Kidney (tissue), 14 donors: ENCODE results near the gene ACKR3. TPM values are rescaled to one million over a fixed set of nuclear protein-coding genes. Genes with fewer than 3 reads are reported as not detected.

ENCODE experiments used
- DNase-seq, 5 donors: peaks; one replicate each; pipeline ENCODE4 v3.0.0-alpha.2; 2013 to 2020
- FAIRE-seq: peaks from 2 replicates; lab custom pipeline; 2012; peaks lifted over from hg19 to GRCh38; lab: Jason Lieb, UNC
- H3K27ac ChIP-seq, 2 donors: one replicate each; pipeline ENCODE4 v1.7.0; 2013; ENCODE audit warnings: low read depth in 2 of 2, low read length in 2 of 2, inconsistent platforms in 1 of 2
- H3K27me3 ChIP-seq: one replicate; pipeline ENCODE4 v1.7.1; 2013; ENCODE audit warnings: low read length, inconsistent platforms; ENCODE audit not compliant: control insufficient read depth, insufficient read depth
- H3K36me3 ChIP-seq, 3 donors: one replicate each; pipeline versions ENCODE4 v1.7.0 to v1.7.1; 2013; ENCODE audit warnings: low read length in 3 of 3, control low read depth in 1 of 3, inconsistent platforms in 1 of 3; ENCODE audit not compliant: insufficient read depth in 3 of 3, control insufficient read depth in 2 of 3
- H3K4me1 ChIP-seq, 3 donors: one replicate each; pipeline versions ENCODE4 v1.7.0 to v1.7.1; 2013; ENCODE audit warnings: low read length in 3 of 3, inconsistent platforms in 1 of 3, low read depth in 1 of 3; ENCODE audit not compliant: control insufficient read depth in 2 of 3, insufficient read depth in 2 of 3
- H3K4me3 ChIP-seq, 3 donors: one replicate each; pipeline versions ENCODE4 v1.7.0 to v1.8.1; 2013; ENCODE audit warnings: low read length in 3 of 3, control low read depth in 1 of 3, inconsistent platforms in 1 of 3
- H3K9ac ChIP-seq, 3 donors: one replicate each; pipeline versions ENCODE4 v1.7.0 to v1.7.1; 2013; ENCODE audit warnings: low read length in 3 of 3, control low read depth in 1 of 3, inconsistent platforms in 1 of 3
- H3K9me3 ChIP-seq, 3 donors: one replicate each; pipeline versions ENCODE4 v1.7.0 to v1.7.1; 2013; ENCODE audit warnings: low read length in 3 of 3, control low read depth in 1 of 3, inconsistent platforms in 1 of 3; ENCODE audit not compliant: control insufficient read depth in 2 of 3, insufficient read depth in 1 of 3
- CTCF ChIP-seq: IDR thresholded peaks from 3 replicates; pipeline ENCODE4 v1.5.1; 2012; ENCODE audit warnings: mild to moderate bottlenecking, moderate library complexity, borderline replicate concordance; ENCODE audit not compliant: insufficient read depth; ENCODE audit errors: extremely low read depth
- intact Hi-C: fragments of 100-400 bp; cut with DNase I; formaldehyde crosslinking; loops from one replicate; pipeline ENCODE4 v1.11.1; 2022
- polyA plus RNA-seq: library from polyadenylated mRNA; stranded (reverse); fragments of 350-450 nt; fragmentation: Illumina TruSeq; extraction: RNeasy Lipid Tissue Mini Kit (QIAGEN cat#74804); gene quantifications from one replicate; pipeline ENCODE4 v1.2.3, GENCODE V29; 2014; ENCODE audit warnings: low read depth, low replicate concordance; ENCODE audit not compliant: insufficient read depth
- total RNA-seq: library from RNA; stranded (reverse); fragmentation: NEBNext Ultra II Directional; extraction: Animal tissue kit (Norgen Biotek cat#: 25700); gene quantifications from one replicate; pipeline ENCODE4 v1.2.1, GENCODE V29; 2021
- donor health status: control.
- donor health status: control.
- donor health status: control.
- donor health status: control.
- donor health status: control.
- donor health status: DM: yes; HTN: yes; CAD: no.
- donor health status: Normal renal cell carcinoma (clear cell type).

Gene ACKR3
- total and polyA plus RNA-seq, 2 donors from 2014 or later = 6.9 to 8.7 TPM

- DNase-seq = no peak
- Histone ChIP-seq H3K4me1 (no peaks in the 10 kb centered on the region), H3K36me3 (no peaks in the 10 kb centered on the region), H3K27ac (no peak overlapping the region), H3K9me3 (no peaks in the 10 kb centered on the region), H3K4me3 (no peak overlapping the region), H3K27me3 (no peaks in the 10 kb centered on the region), H3K9ac (no peak overlapping the region)
- intact Hi-C loops = no loop called here
- no peak for FAIRE-seq
- no peak for TF ChIP-seq CTCF
Measured at GRCh38 chr2:236614551-236614950, 44.9 kb downstream of the ACKR3 start.

- FAIRE-seq (no peak), DNase-seq (no peak)
- H3K9me3 ChIP-seq = no peaks in the 10 kb centered on the region
- H3K27me3 ChIP-seq = no peaks in the 10 kb centered on the region
- H3K9ac ChIP-seq = no peak overlapping the region
- intact Hi-C loops = no loop called here
- H3K36me3 ChIP-seq = no peaks in the 10 kb centered on the region
- no peaks in the 10 kb centered on the region for H3K4me1 ChIP-seq
- H3K27ac ChIP-seq = no peak overlapping the region
- TF ChIP-seq CTCF = no peak
- H3K4me3 ChIP-seq = no peak overlapping the region
Measured at GRCh38 chr2:236616031-236616430, 46.4 kb downstream of the ACKR3 start.

DNA sequence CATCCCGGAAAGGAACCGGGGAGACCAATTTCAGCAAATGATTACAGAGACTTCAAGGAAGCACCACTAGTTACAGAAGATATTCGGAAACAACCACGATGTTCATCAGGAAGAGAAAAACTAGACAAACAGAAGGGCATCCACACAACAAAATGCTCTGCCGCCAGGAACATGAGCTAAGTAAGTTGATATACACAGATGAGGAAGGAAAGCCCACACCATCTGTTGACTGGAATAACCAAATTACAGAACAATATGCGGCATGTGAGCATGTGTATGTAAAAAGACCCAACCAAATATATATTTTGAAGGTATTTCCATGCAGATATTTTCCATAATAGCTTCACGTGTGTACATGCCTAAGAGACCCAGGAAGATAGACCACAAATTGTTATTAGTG lies 47.0 kb downstream of the ACKR3 start:
- TF ChIP-seq CTCF = no peak
- FAIRE-seq = no peak
- Histone ChIP-seq H3K27me3 (no peaks in the 10 kb centered on the region), H3K27ac (no peak overlapping the region), H3K36me3 (no peaks in the 10 kb centered on the region), H3K9me3 (no peaks in the 10 kb centered on the region), H3K4me3 (no peak overlapping the region), H3K9ac (no peak overlapping the region), H3K4me1 (no peaks in the 10 kb centered on the region)
- no peak for DNase-seq
- intact Hi-C loops = no loop called here

DNA sequence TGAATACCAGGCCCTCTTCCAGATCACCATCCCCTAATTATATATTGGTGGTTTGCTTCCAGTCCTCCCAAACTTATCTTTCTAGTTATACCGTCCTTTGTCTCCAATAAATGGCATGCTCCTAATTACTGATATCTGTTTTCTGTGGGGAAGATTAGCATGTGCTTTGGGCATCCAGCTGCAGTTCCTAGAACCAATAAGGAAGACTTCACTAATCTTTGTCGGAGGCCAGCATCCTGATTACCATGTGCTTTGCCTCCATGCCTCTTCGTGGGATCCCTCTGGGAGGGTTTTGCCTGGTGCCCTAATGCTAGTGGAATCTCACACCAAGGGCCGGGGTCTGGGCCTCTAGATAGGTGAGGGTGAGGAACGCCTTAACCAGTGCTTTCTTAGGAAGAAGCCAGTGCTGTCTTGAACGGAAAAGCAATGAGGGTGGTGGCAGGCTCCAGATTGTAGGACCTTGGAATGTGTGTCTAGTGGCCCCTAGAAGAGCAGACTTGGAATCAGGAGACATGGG lies 47.7 kb downstream of the ACKR3 start:
- intact Hi-C loops = no loop called here
- H3K4me3 ChIP-seq = no peak overlapping the region
- H3K27ac ChIP-seq = no peak overlapping the region
- H3K4me1 ChIP-seq = no peaks in the 10 kb centered on the region
- FAIRE-seq (no peak), DNase-seq (no peak)
- H3K9me3 ChIP-seq = no peaks in the 10 kb centered on the region
- no peaks in the 10 kb centered on the region for H3K27me3 ChIP-seq
- H3K36me3 ChIP-seq = no peaks in the 10 kb centered on the region
- no peak overlapping the region for H3K9ac ChIP-seq
- no peak for TF ChIP-seq CTCF
